Right cardiac atrium (tissue), 5 donors: Measurements from ENCODE around the gene FAM107B. TPM values are rescaled to one million over a fixed set of nuclear protein-coding genes. Genes with fewer than 3 reads are reported as not detected.

Experiments used
- ATAC-seq, 2 donors: fragments of 200-7000 bp; cut with Tn5 transposase; one replicate each; pipeline versions ENCODE4 v1.8.0 to v1.9.1; 2020; ENCODE audit warnings: moderate library complexity in 2 of 2, mild to moderate bottlenecking in 1 of 2
- DNase-seq, 3 donors: peaks; one replicate each; pipeline ENCODE4 v3.0.0-alpha.2; 2020
- H3K27ac ChIP-seq: one replicate; pipeline ENCODE4 v1.5.1; 2013; ENCODE audit warnings: mild to moderate bottlenecking, low read length, control low read depth, moderate library complexity
- H3K27me3 ChIP-seq: one replicate; pipeline ENCODE4 v1.6.1; 2013; ENCODE audit not compliant: control insufficient read depth, insufficient read depth
- H3K4me1 ChIP-seq: one replicate; pipeline ENCODE4 v1.6.1; 2013; ENCODE audit warnings: low read length; ENCODE audit not compliant: control insufficient read depth, insufficient read depth
- H3K4me3 ChIP-seq: one replicate; pipeline ENCODE4 v1.5.1; 2013; ENCODE audit warnings: low read length, control low read depth
- H3K9me3 ChIP-seq: one replicate; pipeline ENCODE4 v1.6.1; 2013; ENCODE audit warnings: low read length; ENCODE audit not compliant: control insufficient read depth
- WGBS: extraction: QIAGEN DNeasy Blood & Tissue Kit; methylation state at CpG from one replicate; pipeline ENCODE4 v1.1.7; 2013; 5-methylcytosine and 5-hydroxymethylcytosine counted together
- intact Hi-C, 4 donors: fragments of 100-400 bp; cut with DNase I; formaldehyde crosslinking; loops; one replicate each; pipeline versions ENCODE4 v1.11.0 to v1.14.0; 2022 to 2023
- polyA plus RNA-seq: library from polyadenylated mRNA; stranded (reverse); fragments of 200-250 nt; gene quantifications from one replicate; pipeline ENCODE4 v1.2.3, GENCODE V29; 2013
- total RNA-seq, 4 donors: library from RNA; stranded (reverse); fragmentation: NEBNext Ultra II Directional; extraction: Animal tissue kit (Norgen Biotek cat#: 25700); gene quantifications; one replicate each; pipeline ENCODE4 v1.2.1, GENCODE V29; 2021
- donor health status: healthy with polysubstance abuse.
- donor health status: DM: no; HTN: yes; CAD: no.
- donor health status: DM: no; HTN: no; CAD: no.
- donor health status: DM: no; HTN: yes; CAD: no; lungs with severe emphysema.
- donor health status: DM: yes; HTN: yes; CAD: no.

Gene FAM107B
- total and polyA plus RNA-seq, 5 donors = 4.3 to 18.7 (median 8.0) TPM

DNA sequence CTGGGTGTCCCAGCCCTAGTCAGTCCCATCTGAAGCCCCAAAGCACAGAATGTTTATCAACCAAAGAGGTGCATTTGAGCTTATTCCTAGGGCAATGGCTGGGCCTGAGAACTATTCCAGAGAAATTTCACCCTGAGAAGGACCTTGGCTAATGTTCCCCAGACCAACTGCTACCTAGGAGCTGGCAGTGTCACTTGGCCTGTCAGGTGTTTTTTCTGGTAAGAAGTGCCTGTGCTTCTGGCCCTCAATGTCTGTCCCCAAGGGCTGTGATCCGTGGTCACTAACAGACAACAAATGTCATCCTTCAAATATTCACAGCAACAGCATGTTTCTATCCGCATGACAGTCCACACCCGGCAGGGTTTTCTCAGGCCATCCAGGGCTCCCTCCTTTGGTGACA lies 234.6 kb downstream of the FAM107B start:
- Histone ChIP-seq H3K4me1 (no peaks in the 10 kb centered on the region), H3K27me3 (no peaks in the 10 kb centered on the region), H3K4me3 (no peak overlapping the region), H3K27ac (no peak overlapping the region), H3K9me3 (no peaks in the 10 kb centered on the region)
- ATAC-seq (no peak), DNase-seq (no peak)
- intact Hi-C loops = loop anchor here in 1 of 4 donors (10.0 kb wide), 1 partner anchor 275 kb away; no protein-coding TSS in a partner anchor
- 62% methylated on average over 3 of the region's 3 CpGs for WGBS

DNA sequence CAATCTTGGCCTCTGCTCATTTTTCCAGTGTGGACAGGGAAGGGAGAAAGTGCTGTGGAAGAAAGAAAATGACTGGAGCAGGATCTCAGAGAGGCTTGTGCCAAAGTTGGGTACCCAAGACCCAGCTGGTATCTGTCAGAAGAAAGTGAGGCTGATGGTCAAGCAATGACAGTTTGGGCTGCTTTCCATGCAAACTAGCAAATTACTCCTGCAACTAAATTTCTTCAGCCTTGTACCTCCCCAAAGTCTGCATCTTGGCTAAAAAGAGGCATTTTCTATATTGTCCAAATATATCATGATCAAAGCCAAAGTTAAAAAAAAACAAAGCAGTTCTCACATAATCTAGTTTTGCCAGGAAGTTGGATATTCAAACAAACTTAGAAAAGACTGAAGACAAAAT lies 235.5 kb downstream of the FAM107B start:
- Histone ChIP-seq H3K9me3 (no peaks in the 10 kb centered on the region), H3K4me3 (no peak overlapping the region), H3K27me3 (no peaks in the 10 kb centered on the region), H3K27ac (no peak overlapping the region), H3K4me1 (no peaks in the 10 kb centered on the region)
- intact Hi-C loops = no loop called here
- DNase-seq = no peak
- no peak for ATAC-seq

DNA sequence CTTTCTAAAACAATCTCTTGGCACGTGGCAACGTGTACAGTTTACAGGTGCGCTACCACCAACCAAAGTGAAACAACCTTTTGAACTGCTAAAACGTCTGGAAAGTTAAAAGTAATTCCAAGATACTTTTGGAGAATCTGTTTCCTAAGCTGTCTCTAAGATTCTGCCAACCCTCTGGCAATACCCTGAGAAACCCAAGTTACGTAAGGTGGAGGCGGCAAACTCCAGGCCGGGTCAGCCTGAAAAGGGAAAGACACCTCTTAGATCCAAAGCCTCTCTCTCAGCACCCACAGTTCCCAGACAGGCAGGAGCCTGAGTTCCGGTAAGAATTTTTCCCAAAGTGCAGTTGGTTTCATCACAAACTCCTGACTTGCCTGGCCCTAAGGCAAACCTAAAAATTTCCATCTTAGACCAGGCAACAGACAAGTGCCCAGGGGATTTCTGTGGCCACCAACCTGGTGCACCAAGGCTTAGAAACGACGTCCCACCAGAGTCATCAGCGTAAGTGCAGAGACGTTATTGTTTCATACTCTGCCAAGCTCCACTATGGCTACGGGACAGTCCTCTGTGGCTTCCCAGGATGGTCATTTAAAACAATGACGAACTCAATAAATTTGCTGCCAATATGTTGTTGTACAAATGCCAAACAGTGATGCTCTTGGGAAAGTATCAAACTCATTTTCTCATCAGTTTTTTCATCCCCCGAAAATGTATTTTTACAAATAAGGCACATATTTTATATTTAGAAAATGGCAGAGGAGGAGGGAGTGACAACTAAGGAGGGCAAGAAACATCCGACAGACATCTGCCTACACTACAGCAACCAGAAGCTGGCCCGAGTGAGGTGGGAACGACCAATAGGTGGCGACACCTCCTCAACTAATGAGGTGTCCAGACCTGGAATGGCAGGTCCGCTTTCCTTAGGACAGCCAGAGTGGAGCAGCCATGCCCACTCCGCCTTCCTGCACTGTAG lies 238.2 kb downstream of the FAM107B start:
- H3K4me1 ChIP-seq = no peaks in the 10 kb centered on the region
- DNase-seq (peak; percentile 80 to 88 (median 81)), ATAC-seq (peak; percentile 86 to 90)
- H3K4me3 ChIP-seq = no peak overlapping the region
- no peak overlapping the region for H3K27ac ChIP-seq
- whole genome bisulfite sequencing = 54% methylated on average over 21 of the region's 21 CpGs
- intact Hi-C loops = no loop called here
- H3K9me3 ChIP-seq = no peaks in the 10 kb centered on the region
- H3K27me3 ChIP-seq = no peaks in the 10 kb centered on the region

DNA sequence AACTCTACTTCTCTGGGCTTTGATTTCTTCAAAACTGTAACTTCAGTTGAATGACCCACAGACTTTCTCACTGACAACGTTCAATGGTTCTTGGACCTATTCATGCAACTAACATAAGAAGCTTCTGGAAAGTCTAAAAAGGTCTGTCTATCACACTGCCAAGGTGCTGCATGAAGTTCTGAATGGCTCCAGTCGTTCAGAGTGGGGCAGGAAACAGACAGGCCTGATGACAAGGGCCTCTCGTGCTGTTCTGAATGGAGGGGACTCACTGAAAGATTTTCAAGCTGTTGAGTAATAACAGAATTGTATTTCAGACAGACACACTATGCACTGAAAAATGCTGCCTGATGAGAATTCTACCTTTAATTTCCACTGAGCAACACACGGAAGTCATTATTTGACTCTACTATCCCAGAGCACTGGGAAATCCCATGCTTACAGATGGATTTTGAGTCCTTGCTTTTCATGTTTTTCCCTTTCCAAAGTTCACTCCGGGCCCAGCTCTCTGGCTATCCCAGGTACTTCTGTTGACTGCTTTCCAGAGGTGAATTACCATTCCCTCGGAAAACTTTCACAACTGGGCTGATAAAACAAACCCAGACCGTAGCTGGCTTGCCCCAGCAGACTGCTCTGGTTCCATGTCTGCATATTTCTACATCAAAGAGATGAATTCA lies 239.1 kb downstream of the FAM107B start:
- 77% methylated on average over 7 of the region's 7 CpGs for WGBS

DNA sequence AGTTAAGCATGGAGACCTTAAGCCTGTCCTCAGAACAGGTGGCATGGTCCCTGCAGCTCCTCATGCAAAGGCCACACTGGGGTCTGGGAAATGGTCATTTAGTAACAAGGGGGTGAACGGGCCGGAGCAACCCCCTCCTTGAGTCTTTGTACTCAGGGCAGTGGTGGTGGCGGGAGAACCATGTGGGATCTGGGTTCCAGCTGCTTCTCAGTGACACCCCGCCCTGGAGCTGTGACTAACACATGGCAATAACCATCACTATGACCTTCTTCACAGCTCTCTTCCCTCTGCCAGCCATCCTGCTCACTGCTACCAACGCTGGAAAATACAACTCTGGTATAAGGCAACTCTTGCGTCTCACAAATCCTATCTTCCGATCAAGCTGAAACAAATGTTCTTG lies 240.5 kb downstream of the FAM107B start:
- H3K4me3 ChIP-seq = no peak overlapping the region
- no peaks in the 10 kb centered on the region for H3K4me1 ChIP-seq
- no peaks in the 10 kb centered on the region for H3K27me3 ChIP-seq
- intact Hi-C loops = no loop called here
- no peak for ATAC-seq
- WGBS = 95% methylated on average over 7 of the region's 7 CpGs
- DNase-seq = no peak
- no peaks in the 10 kb centered on the region for H3K9me3 ChIP-seq
- no peak overlapping the region for H3K27ac ChIP-seq

More for the DNA sequence above, 239.1 kb downstream of the FAM107B start:
- Histone ChIP-seq H3K9me3 (no peaks in the 10 kb centered on the region), H3K27me3 (no peaks in the 10 kb centered on the region), H3K4me1 (no peaks in the 10 kb centered on the region), H3K4me3 (no peak overlapping the region), H3K27ac (no peak overlapping the region)
- DNase-seq = no peak
- intact Hi-C loops = no loop called here
- no peak for ATAC-seq

DNA sequence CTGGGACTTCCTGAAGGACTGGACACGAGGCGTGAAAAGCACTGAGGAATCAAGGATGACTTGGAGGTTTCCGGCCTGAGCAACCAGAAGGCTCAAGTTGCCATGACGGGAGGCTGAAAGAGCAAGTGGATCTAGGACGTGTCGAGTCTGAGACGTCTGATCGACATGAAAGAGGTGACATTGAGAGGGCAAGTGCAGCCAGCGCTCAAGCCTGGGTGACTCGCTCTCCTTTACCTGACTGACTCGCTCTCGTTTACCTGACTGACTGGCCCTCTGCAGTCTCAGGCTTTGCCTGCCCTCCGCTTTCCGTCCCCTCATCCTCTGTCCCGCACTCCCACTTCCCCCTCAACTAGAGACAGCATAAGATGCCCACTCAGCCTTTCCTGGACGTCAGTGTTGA lies 241.4 kb downstream of the FAM107B start:
- intact Hi-C loops = no loop called here
- H3K9me3 ChIP-seq = no peaks in the 10 kb centered on the region
- ATAC-seq = no peak
- no peak overlapping the region for H3K4me3 ChIP-seq
- no peaks in the 10 kb centered on the region for H3K27me3 ChIP-seq
- no peak for DNase-seq
- 92% methylated on average over 16 of the region's 16 CpGs for WGBS
- no peak overlapping the region for H3K27ac ChIP-seq
- H3K4me1 ChIP-seq = no peaks in the 10 kb centered on the region

DNA sequence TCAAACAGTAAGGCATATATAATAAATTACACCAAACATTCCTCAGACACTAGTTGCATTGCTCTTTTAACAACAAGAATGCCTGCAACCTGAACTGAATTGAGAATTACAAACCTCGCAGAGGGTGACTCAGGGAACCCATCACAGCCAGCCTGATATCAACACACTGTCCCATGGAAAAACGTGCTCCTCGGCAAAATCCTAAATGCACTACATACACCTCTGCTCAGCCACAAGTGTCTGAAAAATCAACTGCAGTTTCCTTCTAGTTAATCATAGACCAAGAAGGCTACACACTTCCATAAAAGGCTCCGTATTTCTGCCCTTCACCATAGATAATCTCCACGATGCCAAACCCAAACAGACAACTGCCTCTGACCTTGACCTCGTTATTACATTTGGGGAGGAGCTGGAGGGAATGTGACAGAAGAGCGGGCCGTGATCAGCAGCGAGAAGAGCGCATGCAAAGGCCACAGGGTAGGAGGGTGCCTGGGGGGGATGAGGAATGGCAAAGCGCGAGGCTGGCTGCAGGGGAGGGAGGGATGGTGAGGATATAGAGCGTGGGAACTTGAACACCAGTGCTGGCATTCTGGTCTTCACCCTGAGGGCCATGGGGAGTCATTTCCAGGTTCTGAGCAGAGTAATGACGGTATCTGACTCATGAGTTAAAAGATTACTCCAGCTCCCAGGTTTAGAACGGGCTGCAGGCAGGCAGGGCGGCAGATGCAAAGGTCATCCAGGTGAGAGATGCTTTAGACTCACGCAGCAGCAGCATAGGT lies 242.0 kb downstream of the FAM107B start:
- Histone ChIP-seq H3K4me1 (no peaks in the 10 kb centered on the region), H3K9me3 (no peaks in the 10 kb centered on the region), H3K4me3 (no peak overlapping the region), H3K27ac (no peak overlapping the region), H3K27me3 (no peaks in the 10 kb centered on the region)
- ATAC-seq (peak in 1 of 2 donors; percentile 13), DNase-seq (no peak)
- intact Hi-C loops = no loop called here
- WGBS = 78% methylated on average over 17 of the region's 17 CpGs

DNA sequence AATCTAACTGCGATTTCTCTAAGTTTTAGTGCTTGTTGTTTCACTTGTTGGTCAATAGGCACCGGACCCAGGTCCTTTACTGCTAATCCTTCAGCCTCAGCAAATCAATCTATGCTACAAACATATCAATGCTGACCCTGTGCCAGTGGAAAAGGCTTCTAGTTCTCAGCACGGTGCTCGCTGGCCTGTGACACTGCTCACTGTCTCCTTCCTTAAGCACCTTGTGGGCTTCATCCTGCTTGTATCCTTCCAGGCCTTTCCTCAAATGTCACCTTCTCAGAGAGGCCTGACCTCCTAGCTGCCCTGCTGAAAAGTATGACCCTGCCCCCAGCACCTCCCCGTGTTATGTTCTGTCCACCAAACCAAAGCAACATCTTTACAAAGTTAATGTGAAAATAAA lies 242.7 kb downstream of the FAM107B start:
- H3K9me3 ChIP-seq = no peaks in the 10 kb centered on the region
- no peak overlapping the region for H3K27ac ChIP-seq
- 87% methylated on average over 5 of the region's 5 CpGs for WGBS
- intact Hi-C loops = no loop called here
- no peaks in the 10 kb centered on the region for H3K27me3 ChIP-seq
- H3K4me1 ChIP-seq = no peaks in the 10 kb centered on the region
- ATAC-seq (no peak), DNase-seq (no peak)
- no peak overlapping the region for H3K4me3 ChIP-seq

DNA sequence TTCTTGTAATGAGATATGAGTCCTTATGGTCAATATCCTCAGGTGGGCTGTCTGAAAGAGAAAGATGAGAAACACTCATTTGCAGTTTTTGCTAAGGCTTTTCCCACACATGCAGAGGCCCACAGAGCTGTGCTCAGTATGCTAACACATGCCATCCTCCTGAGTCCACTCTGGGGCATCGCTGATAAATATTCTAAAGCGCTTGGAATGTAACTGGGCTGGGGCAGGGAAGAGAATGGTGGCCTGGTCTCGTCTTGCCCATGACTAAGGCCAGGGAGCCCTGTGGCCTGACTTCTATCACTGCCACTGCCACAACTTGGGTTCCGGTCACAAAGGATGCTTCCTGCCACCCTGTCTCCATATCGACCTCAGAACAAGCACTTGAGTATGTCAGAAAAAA lies 244.2 kb downstream of the FAM107B start:
- Histone ChIP-seq H3K4me1 (no peaks in the 10 kb centered on the region), H3K9me3 (no peaks in the 10 kb centered on the region), H3K4me3 (no peak overlapping the region), H3K27me3 (no peaks in the 10 kb centered on the region), H3K27ac (no peak overlapping the region)
- 72% methylated on average over 5 of the region's 5 CpGs for WGBS
- intact Hi-C loops = no loop called here
- ATAC-seq (no peak), DNase-seq (no peak)

DNA sequence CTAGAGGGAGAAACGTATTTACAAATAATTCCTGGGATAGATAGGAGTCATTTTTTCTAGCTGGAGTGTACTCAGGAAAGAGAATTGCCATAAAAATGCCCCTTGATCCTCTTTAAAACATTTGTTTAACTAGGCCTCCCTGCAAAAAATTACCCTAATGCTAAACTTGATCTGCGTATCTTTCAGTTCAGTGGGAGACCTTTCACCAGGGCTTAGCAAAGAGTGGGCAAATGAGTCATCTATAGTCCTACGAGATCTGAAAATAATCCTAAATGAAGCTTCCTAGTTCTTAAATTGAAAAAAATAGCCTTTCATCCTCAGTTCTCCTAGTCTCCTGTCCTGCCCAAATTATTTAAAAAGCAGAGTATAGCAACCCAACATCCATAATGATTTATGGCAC lies 245.3 kb downstream of the FAM107B start:
- H3K4me3 ChIP-seq = no peak overlapping the region
- no peak overlapping the region for H3K27ac ChIP-seq
- intact Hi-C loops = no loop called here
- no peaks in the 10 kb centered on the region for H3K27me3 ChIP-seq
- 80% methylated on average over 3 of the region's 3 CpGs for WGBS
- no peaks in the 10 kb centered on the region for H3K9me3 ChIP-seq
- no peaks in the 10 kb centered on the region for H3K4me1 ChIP-seq
- DNase-seq = no peak
- no peak for ATAC-seq

DNA sequence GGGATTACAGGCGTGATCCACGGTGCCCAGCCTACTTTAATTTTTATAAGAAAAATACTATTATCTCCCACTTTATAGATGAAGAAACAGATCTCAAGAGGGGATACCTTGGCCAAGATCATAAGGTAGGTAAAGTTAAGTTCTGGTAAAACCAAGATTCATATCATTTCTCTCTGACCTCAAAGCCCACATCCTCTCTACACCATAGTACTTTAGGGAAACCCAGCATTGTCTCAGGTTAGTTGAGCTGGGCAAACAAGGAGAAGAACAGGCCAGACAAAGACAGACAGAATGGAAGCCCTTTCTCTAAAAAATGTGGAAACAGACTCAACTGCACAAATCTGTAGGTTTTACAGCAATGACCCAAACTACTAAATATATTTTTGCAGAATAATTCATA lies 246.2 kb downstream of the FAM107B start:
- DNase-seq = no peak
- intact Hi-C loops = no loop called here
- Histone ChIP-seq H3K27ac (no peak overlapping the region), H3K27me3 (no peaks in the 10 kb centered on the region), H3K4me3 (no peak overlapping the region), H3K9me3 (no peaks in the 10 kb centered on the region), H3K4me1 (no peaks in the 10 kb centered on the region)
- ATAC-seq = no peak
- WGBS = 96% methylated on average over 2 of the region's 2 CpGs
